Measurements from ENCODE around the gene TAF5L. TPM values are rescaled to one million over a fixed set of nuclear protein-coding genes. Genes with fewer than 3 reads are reported as not detected.

Gene TAF5L
- total RNA-seq, 1 donor from 2014 or later: 28.2 TPM

Small RNA genes lying within 50 kb of the gene (small RNA-seq; reads per million reads assigned to genes)
- gene HMGN2P19: not detected
- gene RNA5SP78: not detected

Other genes with a start within 250 kb of the TAF5L start
- 1.7 TPM for gene ACTA1, start 192.0 kb downstream of the TAF5L start, total RNA-seq
- gene NUP133, start 117.8 kb downstream of the TAF5L start, total RNA-seq: 63.9 TPM
- 17.3 TPM for gene ABCB10, start 67.4 kb downstream of the TAF5L start, total RNA-seq
- gene URB2, start 125 bp upstream of the TAF5L start, total RNA-seq: 13.1 TPM